ENCODE measurements around the gene TOX2.

TOX2 gene

DNA sequence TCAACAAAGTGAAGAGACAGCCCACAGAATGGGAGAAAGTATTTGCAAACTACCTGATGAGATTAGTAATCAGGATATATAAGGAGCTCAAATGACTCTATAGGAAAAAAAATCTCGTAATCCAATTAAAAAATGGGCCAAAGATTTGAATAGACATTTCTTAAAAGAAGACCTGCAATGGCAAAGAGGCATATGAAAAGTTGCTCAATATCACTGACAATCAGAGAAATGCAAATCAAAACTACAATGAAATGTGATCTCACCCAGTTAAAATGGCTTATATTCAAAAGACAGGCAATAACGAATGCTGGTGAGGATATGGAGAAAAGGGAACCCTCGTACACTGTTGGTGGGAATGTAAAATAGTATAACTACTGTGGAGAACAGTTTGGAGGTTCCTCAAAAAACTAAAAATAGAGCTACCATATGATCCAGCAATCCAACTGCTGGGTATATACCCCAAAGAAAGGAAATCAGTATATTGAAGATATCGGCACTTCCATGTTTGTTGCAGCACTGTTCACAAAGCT is 65.0 kb downstream of the TOX2 start:
- no peak for DNase-seq

DNA sequence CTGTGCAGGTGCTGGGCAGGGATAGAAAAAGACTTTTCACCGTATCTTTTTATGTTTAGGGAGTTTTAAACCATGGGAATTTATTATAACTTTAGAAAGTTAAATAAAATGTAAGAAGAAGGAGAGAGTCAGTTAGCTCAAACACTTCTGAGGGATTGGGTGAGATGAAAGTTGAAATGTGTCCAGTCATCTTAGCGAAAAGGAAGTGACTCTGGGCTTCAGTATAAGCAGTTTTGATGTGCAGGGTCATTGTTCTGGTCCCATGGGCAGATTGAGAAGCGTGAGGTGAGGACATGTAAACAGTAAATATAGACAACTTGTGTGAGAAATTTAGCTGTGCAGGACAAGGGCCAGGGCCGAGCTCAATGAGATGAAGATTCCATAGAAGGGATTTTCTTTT is 66.9 kb downstream of the TOX2 start:
- no peak for DNase-seq

DNA sequence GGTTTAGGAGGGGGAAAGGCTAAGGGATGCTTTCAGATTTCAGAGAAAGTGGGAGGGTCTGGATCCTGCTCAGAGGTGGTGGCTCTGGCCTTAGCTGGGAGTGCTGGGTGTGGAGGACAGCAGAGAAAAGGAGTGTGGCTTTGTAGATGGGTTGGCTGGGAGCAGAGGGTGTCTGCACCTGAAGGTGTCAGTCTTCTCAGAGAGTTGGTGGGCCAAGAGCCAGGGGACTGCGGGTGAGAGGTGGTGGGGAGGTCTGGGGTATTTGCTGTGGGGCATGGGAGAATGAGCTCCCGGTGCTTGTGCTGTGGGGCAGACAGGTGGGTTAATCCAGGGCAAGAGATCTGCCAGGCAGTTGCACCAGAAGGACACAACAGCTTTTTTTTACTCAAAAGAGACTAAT is 67.4 kb downstream of the TOX2 start:
- no peak for DNase-seq

DNA sequence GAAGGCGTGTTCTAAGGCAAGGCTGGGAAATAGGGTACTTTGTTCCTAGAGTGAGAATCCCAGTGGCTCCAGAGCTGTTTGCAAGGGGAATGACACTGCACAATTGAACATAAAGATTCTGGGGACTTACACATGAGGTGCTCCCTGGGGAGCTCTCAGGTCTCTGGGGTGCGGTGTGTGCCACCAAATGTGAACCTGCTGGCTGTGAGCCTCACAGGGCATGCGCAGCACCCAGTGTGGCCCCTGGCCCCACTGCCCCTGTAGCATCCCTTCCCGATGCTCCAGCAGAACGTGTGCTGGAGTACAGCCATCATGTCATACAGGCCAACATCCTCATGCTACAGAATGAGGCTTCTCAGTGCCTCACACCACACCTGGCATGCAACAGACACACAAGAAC is 68.2 kb downstream of the TOX2 start:
- no peak for DNase-seq

DNA sequence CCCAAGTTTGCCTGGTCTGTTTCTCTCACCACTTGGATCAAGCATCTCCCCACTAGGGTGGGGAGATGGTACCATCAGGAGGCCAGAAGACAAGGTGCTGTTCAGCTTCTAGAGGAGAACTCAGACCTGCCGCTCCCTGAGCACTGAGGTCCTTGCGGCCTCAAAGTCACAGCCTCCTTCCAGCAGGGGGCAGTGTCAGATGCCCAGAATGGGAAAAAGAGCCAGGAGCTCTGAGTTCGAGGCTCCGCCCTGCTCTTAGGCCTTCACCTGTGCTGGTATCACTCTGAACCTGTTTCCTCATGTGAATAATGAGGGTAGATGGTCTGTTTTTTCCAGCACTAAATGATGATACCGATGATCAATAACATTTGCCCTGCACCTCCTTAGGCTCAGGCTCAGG is 68.7 kb downstream of the TOX2 start:
- DNase-seq = peak; percentile 35

DNA sequence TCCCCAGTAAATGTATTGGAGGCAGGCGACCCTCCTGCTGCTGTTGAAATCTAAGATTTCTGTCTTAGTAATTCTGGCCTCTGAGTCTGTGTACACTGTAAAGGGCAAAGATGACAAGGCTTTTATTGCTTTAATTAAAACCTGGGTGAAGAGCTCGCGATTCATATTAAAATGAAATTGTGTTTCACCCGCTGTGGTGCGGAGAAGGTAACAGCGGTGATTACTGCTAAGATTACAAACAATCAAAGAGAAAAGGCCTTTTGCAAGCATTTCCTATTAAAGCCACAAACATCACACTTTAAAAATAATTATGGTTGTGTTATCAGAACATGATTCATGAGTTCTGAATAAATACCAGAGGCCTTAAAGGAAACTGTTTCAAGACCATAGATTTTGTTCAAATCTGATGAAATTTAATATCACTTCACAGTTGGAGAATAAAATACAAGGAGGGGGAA is 69.3 kb downstream of the TOX2 start:
- DNase-seq = peak; percentile 3

DNA sequence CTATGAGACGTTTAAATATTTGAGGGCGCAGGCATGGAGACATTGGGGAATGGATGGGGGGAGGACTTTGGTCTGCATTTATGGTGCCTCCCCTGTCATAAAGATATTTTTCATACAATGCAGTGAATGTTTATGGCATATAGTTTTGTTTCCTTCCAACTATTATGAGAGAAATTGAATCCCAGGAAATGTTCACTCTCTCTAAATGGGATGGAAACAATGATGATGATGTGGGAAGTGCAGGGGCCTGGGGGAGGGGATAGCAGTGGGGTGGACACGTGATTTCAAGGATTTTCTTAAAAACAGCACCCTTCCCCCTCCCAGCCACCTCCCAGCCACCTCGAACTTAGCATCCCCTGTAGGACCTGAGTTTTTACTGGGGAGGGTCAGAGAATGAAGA is 69.9 kb downstream of the TOX2 start:
- DNase-seq = no peak

DNA sequence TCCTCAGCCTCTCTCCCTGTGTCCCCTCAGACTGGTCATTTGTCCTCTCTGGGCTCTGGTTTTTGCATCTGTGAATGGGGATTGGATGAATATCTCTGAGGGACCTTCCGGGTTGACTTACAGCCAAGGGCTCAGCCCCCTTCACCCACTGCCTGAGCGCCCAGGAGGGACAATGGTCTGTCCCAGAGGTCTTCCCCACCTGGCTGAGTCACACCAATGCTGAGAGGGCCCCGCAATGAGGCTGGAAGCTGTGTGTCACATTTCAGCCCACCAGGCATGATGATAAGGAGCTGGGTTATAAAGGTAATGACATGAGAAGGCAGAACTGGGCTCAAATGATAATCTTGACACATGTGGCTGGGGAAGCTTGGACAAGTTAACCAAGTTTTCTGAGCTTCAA is 70.5 kb downstream of the TOX2 start:
- DNase-seq = no peak

DNA sequence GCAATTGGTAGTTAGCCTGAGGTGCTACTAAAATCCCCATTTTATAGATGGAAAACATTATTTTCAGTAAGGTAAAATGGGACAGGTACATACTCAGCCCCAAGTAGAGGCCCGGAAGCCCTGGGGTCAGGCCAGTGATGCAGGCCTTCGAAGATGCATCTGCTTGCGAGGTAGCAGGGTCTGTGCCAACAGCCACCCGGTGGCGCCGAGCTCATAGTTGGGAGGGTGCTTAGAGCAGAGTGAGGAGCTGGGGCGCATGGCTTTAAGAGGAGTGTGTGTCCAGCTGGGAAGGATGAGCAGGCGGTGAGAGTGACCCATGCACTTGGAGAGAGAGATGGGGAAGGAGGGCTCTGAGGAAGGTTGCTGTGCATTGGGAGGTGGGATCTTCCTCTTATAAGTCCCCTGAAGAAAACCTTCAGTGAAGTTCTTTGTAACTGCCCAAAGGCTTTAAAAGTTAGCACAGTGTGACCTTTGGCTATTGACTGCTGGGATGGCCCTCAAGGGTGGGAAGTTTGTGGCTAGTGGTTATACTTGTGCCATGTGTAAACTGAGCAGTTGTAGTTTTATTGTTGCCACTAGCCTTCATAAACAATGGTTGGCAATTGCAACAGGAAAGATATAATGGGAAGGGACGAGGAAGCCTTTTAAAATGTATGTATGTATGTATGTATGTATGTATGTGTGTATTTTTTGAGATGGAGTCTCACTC is 71.1 kb downstream of the TOX2 start:
- no peak for DNase-seq

DNA sequence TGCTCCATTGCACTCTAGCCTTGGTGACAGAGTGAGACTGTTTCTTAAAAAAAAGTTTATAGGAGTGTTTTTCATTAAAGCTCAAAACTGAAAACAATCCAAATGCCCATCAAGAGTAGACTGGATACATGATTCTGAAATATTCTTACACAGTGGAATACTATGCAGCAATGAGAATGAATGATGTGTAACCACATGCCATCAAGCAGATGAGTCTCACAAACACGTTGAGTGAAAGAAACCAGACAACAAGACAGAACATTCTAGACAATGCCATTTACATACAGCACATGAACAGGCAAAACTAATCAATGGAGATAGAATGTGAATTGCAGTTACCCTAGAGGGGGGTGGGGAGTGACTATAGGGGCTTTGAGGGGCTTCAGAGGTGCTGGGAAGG is 72.4 kb downstream of the TOX2 start:
- DNase-seq = no peak

DNA sequence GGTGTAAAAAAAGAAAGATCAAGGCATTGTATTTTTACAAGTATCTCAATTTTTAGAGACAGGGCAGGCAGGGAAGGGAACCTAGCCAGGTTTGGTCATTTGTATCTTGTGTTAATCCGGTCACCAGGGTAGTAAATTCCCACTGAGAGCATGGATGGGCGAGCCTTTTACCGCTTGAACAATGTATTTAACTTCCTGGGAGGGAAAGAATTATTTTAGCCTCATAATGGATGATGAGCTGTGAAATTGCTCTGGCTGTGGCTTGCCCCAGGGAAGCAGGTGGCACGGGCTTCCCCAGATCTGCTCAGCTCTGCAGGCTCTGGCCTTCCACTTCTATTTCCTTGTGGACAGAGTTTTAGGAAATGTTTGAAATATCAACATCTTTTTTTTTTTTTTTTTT is 72.9 kb downstream of the TOX2 start:
- DNase-seq = no peak

DNA sequence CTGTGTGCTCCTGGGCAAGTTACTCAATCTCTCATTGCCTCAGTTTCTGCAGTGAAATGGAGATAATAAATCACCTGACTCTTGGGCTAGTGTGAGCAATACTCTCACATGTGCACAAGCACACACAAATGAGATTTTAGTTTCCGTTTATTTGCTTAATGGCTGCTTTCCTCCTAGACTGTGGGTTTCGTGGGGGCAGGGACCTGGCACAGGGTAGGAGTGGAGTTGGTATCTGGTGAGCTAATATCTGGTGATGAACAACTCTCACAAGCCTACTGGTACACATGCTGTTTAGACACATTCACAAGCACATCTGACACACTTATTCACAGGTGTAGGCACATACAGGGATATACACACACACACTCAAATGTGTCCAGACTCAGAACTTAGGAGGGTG is 73.8 kb downstream of the TOX2 start:
- no peak for DNase-seq

DNA sequence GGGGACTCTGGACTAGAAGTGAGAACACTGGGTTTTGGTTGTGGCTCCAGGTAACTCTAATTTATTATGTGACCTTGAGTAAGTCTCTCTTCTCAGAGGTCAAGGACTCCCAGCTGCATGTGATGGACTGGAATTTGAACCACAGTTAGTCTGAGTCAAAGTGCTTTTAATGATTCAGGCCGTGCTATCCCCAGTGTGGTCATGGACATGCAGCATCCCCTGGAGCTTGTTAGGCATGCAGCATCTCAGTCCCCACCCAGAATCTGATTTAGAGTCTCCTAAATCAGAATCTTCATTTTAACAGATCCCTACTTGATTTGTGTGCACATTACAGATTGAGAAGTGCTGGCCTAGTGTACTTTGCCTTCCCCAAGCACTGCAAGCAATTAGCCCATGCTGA is 74.2 kb downstream of the TOX2 start:
- DNase-seq = no peak

DNA sequence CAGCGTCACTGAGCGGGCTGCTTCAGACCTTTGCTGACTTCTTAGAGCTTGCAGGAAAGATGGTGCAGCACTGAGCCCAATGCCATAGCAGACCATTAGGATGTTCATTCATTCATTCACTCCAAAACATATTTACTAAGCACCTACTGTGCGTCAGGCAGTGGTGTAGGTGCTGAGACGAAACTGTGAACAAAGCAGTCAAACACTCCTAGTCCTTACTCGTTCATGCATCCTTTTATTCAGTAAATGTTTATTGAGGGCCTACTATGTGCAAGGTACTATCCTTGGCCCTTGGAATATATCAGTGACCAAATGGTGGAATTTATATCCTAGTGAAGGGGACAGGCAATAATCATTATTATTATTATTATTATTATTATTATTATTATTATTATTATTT is 76.6 kb downstream of the TOX2 start:
- no peak for DNase-seq

DNA sequence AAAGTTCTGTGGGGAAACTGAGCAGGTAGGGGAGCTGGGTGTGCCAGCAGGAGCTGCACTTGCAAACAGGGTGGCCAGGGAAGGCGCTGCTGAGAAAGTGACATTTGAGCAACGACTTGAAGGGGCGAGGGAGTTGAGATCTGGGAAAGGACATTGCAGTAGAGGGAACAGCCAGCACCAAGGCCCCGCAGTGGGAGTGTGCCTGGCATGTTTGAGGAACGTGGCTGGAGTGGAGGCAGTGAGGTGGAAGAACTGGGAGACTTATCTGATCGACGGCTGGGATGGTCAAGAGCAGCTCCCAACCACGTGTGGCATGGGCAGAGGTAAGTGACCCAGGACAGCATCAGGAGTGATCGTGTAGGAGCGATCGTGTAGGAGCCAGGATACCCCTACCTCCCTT is 77.3 kb downstream of the TOX2 start:
- no peak for DNase-seq

DNA sequence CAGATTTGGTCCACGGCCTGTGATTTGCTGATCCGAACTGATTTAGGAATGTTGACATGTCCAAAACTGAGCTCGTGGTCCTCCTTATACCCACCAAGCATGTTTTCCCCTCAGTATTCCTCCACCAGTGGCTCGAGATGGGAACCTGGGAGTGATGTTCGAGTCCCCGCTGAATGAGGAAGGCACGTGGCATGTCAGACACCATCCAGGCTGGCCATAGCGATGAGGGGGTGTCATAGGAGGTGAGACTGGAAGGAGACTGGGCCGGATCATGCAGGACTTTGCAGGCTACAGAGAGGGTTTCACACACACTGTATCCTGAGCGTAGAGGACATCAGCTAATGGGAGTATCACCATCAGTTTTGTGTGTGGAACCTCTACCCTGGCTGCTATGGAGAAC is 78.2 kb downstream of the TOX2 start:
- no peak for DNase-seq

DNA sequence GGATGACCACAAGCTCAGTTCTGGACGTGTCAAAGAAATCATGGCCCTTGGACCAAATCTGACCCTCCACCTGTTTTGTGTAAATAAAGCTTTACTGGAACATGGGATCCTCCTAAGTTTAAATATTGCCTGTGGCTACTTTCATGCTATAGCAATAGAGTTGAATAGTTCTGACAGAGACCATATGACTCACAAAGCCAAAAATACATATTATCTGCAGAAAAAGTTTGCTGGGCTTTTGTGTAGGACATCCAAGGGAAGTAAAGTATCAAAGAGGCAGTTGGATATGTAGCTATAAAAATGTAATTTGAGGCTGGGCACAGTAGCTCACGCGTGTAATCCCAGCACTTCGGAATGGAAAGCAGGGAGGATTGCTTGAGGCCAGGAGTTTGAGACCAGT is 78.9 kb downstream of the TOX2 start:
- no peak for DNase-seq

DNA sequence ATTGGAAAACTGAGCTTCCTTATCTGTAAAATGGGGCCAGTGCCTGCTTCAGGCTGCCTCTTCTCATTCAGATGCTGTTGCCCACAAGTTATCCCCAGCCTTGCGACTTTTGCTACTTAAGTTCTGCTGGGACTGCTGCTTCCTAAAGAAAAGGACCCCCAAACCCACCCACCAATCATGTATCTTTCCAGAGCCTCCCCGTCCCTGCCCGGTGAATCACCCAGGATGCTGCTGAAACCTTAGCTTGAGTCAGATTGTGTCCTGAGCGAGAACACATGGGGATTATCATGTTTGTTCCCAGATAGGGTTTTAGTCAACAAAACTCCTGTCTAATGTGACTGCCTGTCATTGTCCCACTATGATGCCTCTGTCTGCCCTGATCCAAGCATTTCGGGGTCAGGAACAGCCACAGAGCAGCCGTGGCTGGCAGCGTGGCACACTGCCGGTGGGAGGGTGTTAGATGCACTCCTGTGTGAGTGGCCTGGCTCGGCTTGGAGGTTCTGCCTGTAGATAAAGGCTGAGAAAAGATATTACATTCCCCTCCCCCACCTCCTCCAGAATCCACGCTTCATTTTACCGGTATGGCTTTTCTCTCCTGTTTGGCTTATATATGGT is 79.9 kb downstream of the TOX2 start:
- no peak for DNase-seq

DNA sequence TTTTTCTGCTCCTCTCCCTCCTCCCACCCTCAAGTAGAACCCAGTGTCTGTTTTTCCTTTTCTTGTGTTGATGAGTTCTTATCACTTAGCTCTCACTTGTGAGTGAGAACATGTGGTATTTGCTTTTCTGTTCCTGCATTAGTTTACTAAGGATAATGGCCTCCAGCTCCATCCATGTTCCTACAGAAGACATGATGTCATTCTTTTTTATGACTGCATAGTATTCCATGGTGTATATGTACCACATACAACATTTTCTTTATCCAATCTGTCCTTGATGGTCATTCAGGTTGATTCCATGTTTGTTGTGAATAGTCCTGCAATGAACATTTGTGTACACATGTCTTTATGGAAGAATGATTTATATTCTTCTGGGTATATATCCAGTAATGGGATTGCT is 81.0 kb downstream of the TOX2 start:
- DNase-seq = no peak

DNA sequence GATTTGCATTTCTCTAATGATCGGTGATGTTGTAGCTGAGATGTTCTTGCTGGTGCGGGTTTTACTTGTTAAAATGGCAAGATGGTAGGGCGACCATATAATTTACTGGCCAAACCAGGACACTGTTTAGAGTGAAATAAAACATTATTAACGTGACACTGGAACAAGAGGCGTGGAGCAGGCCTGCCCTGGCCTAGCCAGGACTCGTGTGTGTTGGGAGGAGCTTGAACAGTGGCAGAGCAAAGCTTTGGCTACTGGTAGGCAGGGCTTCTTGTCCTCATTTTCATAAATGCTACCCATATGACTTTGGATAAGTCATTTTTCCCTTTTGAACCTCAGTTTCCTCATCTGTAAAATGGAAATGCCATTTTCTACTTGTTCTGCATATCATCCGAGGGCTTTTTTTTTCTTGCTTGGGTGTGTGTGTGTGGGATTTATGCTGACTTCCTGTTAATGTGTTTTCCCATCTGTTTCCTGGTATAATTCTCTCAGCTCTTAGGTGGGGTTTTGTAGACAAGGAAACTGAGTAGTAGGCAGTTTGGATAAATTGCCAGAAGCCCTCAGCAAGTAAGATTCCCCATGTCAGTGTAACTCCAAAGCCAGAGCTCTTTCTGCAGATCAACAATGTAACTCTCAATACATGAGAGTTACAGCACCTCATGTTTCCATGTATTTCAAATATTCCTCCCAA is 81.7 kb downstream of the TOX2 start:
- DNase-seq = no peak

DNA sequence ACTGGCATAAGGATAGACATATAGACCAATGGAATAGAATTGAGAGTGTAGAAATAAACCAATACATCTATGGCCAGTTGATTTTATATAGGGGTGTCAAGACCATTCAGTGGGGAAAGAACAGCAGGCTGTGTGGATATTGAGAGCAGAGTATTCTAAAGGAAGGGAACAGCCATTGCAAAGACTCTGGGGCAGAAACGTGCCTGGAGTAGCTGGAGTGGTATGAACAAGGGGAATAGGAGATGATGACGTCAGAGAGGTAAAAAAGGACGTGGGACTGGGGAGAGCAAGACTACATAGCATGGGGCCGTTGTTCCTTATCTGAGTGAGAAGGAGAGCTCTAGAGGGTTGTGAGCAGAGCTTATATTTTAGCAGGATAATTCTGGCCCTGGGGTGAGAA is 85.2 kb downstream of the TOX2 start:
- DNase-seq = no peak

DNA sequence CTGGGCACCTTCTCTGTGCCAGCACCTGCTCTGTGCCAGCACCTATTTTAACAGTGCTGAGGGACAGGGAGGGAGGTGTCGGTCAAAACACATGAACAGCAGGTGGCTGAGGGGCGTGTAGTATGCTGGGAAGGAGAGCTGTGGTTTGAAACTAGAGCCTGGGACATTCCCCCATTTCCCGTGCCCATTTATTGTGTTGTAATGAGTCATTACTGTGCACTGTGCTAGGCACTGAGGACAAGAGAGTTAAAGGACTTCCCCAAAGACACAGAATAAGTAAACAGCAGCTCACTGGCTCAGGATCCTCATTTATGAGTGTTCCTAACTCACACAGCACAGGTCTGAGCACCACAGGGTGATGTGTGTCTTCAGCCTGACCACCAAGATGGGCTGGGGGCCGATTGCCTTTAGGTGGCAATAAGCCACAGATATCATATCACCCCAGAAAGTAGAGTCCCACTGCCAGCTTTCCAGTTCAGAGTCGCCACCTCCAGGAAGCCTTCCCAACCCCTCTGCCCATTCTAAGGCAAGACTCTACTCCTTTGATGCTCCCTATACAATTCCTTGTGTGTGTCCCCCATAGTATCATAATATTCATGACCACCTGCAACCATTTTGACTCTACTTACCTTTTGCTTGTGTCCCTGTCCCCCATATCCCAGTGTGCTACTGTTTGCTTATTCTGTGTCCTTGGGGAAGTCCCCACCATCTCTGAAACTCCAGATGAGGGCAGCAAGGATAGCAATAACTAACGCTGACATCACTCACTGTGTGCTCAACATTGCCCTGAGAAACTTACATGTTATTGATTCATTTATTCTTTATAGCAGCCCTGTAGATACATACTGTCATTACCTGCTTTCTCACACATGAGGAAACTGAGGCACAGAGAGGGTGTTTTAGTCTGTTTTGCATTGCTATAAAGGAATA is 87.3 kb downstream of the TOX2 start:
- no peak for DNase-seq

DNA sequence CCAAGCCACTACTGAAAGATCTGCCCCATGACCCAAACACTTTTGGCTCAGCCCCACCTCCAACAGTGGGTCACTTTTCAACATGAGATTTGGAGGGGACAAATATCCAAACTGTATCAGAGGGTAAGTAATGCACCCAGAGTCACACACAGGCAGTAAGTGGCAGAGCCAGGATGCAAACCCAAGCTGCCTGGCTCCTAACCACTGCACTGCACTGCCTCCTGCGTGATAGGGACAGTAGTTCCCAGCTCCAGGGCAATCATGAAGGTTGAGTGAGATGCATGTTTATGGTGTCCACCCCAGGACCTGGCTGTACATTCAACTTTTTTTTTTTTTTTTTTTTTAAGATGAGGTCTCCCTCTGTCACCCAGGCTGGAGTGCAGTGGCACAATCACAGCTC is 88.2 kb downstream of the TOX2 start:
- DNase-seq = no peak
